ENCODE results near the gene S100A6.

DNA sequence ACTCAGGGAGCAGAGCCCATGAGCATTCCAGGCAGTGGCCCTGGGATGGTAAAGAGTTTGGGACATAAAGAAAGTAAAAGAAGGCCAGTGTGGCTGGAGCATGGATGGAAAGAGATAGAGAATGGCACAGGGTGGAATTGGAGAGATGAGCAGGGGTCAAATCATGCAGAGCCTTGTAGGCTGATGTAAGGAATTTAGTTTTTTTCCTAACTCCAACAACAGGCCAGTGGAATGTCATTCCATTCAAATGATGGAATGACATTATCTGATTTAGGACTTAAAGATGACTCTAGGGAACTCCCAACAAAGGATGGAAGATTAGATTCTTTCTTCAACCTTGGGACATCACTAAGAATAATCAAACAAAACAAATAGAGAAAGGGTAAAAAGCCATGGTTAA, 42.7 kb upstream of the S100A6 start:
- TF ChIP-seq POLR2A (IDR thresholded peaks at IDR 0.05), result no peak
- TF ChIP-seq, protein P1, sequence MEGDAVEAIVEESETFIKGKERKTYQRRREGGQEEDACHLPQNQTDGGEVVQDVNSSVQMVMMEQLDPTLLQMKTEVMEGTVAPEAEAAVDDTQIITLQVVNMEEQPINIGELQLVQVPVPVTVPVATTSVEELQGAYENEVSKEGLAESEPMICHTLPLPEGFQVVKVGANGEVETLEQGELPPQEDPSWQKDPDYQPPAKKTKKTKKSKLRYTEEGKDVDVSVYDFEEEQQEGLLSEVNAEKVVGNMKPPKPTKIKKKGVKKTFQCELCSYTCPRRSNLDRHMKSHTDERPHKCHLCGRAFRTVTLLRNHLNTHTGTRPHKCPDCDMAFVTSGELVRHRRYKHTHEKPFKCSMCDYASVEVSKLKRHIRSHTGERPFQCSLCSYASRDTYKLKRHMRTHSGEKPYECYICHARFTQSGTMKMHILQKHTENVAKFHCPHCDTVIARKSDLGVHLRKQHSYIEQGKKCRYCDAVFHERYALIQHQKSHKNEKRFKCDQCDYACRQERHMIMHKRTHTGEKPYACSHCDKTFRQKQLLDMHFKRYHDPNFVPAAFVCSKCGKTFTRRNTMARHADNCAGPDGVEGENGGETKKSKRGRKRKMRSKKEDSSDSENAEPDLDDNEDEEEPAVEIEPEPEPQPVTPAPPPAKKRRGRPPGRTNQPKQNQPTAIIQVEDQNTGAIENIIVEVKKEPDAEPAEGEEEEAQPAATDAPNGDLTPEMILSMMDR (IDR thresholded peaks at IDR 0.05), result no peak

Data from heart left ventricle (tissue), 13 donors.